Progenitor cell of endocrine pancreas (in vitro differentiated cells): Measurements from ENCODE around the gene LGI4. TPM values are rescaled to one million over a fixed set of nuclear protein-coding genes. Genes with fewer than 3 reads are reported as not detected.

Source experiments
- DNase-seq: peaks from one replicate; pipeline ENCODE4 v3.0.0; 2021; ENCODE audit warnings: low spot score; ENCODE audit not compliant: unreplicated experiment
- H3K27ac Mint-ChIP-seq: 2 replicates; pipeline ENCODE4 v1.8.0; 2021; ENCODE audit warnings: mild to moderate bottlenecking, moderate library complexity, mixed read lengths
- H3K27me3 Mint-ChIP-seq: 2 replicates; pipeline ENCODE4 v1.8.0; 2021; ENCODE audit warnings: mixed read lengths
- H3K36me3 Mint-ChIP-seq: 2 replicates; pipeline ENCODE4 v1.8.0; 2022; ENCODE audit warnings: mixed read lengths; ENCODE audit not compliant: insufficient read depth
- H3K4me1 Mint-ChIP-seq: 2 replicates; pipeline ENCODE4 v1.8.0; 2021; ENCODE audit warnings: low read depth, mixed read lengths
- H3K4me3 Mint-ChIP-seq: 2 replicates; pipeline ENCODE4 v1.8.0; 2021; ENCODE audit warnings: low read depth, mild to moderate bottlenecking, moderate library complexity, mixed read lengths
- H3K9me3 Mint-ChIP-seq: 2 replicates; pipeline ENCODE4 v1.8.0; 2021; ENCODE audit warnings: low read depth, mixed read lengths
- CTCF ChIP-seq: fragments of 200-600 bp; sonication (generic); IDR thresholded peaks from one replicate; pipeline ENCODE4 v1.5.0; 2021; ENCODE audit warnings: antibody characterized with exemption, mild to moderate bottlenecking; ENCODE audit not compliant: unreplicated experiment
- total RNA-seq: library from RNA; stranded (reverse); gene quantifications from 2 replicates; pipeline ENCODE4 v1.2.1, GENCODE V29; 2021

LGI4 gene
- total RNA-seq, 1 donor from 2014 or later = not detected

- H3K4me1 Mint-ChIP-seq = no peaks in the 10 kb centered on the region
- DNase-seq = no peak
- TF ChIP-seq CTCF = no peak
- no peak overlapping the region for H3K27ac Mint-ChIP-seq
- peaks cover 23% of the 10 kb centered on the region for H3K27me3 Mint-ChIP-seq
- no peak overlapping the region for H3K4me3 Mint-ChIP-seq
- no peaks in the 10 kb centered on the region for H3K9me3 Mint-ChIP-seq
- H3K36me3 Mint-ChIP-seq = no peaks in the 10 kb centered on the region
These were observed 55.0 kb downstream of the LGI4 start for GRCh38 chr19:35079826-35080225.

- no peak for TF ChIP-seq CTCF
- no peak for DNase-seq
- Mint-ChIP-seq H3K27me3 (peaks cover 23% of the 10 kb centered on the region), H3K27ac (no peak overlapping the region), H3K9me3 (no peaks in the 10 kb centered on the region), H3K4me3 (no peak overlapping the region), H3K36me3 (no peaks in the 10 kb centered on the region), H3K4me1 (no peaks in the 10 kb centered on the region)
These were observed 57.2 kb downstream of the LGI4 start for GRCh38 chr19:35077411-35078223.

- TF ChIP-seq CTCF = no peak
- peaks cover 2% of the 10 kb centered on the region for H3K4me1 Mint-ChIP-seq
- DNase-seq = no peak
- H3K36me3 Mint-ChIP-seq = no peaks in the 10 kb centered on the region
- H3K4me3 Mint-ChIP-seq = no peak overlapping the region
- peaks cover 23% of the 10 kb centered on the region for H3K27me3 Mint-ChIP-seq
- no peaks in the 10 kb centered on the region for H3K9me3 Mint-ChIP-seq
- no peak overlapping the region for H3K27ac Mint-ChIP-seq
These were observed 58.2 kb downstream of the LGI4 start for GRCh38 chr19:35076657-35077056.

- no peak overlapping the region for H3K27ac Mint-ChIP-seq
- no peak for TF ChIP-seq CTCF
- no peak for DNase-seq
- no peaks in the 10 kb centered on the region for H3K36me3 Mint-ChIP-seq
- H3K27me3 Mint-ChIP-seq = peaks cover 23% of the 10 kb centered on the region
- H3K9me3 Mint-ChIP-seq = no peaks in the 10 kb centered on the region
- peaks cover 2% of the 10 kb centered on the region for H3K4me1 Mint-ChIP-seq
- no peak overlapping the region for H3K4me3 Mint-ChIP-seq
These were observed 58.9 kb downstream of the LGI4 start for GRCh38 chr19:35076026-35076370.

- H3K27ac Mint-ChIP-seq = no peak overlapping the region
- peaks cover 2% of the 10 kb centered on the region for H3K4me1 Mint-ChIP-seq
- H3K4me3 Mint-ChIP-seq = no peak overlapping the region
- peaks cover 23% of the 10 kb centered on the region for H3K27me3 Mint-ChIP-seq
- no peaks in the 10 kb centered on the region for H3K9me3 Mint-ChIP-seq
- H3K36me3 Mint-ChIP-seq = no peaks in the 10 kb centered on the region
- no peak for DNase-seq
- no peak for TF ChIP-seq CTCF
These were observed 59.4 kb downstream of the LGI4 start for GRCh38 chr19:35075202-35076025.

Other genes with a start within 250 kb of the LGI4 start
- 5.9 and 7.7 TPM in 2 replicates for gene ZNF30, start 208.2 kb downstream of the LGI4 start, total RNA-seq
- gene ZNF792, start 170.8 kb downstream of the LGI4 start, total RNA-seq = 14.4 TPM in 2 replicates
- gene GRAMD1A, start 134.7 kb downstream of the LGI4 start, total RNA-seq = 111 and 118 TPM in 2 replicates
- 1.7 and 1.8 TPM in 2 replicates for gene SCN1B, start 104.6 kb downstream of the LGI4 start, total RNA-seq
- 70.5 and 71.5 TPM in 2 replicates for gene HPN, start 93.3 kb downstream of the LGI4 start, total RNA-seq
- gene FXYD3, start 19.2 kb downstream of the LGI4 start, total RNA-seq = 14.2 and 17.3 TPM in 2 replicates
- gene FXYD1, start 3.8 kb upstream of the LGI4 start, total RNA-seq = not detected in 2 replicates
- gene FXYD7, start 8.2 kb upstream of the LGI4 start, total RNA-seq = not detected in 2 replicates
- gene FXYD5, start 19.7 kb upstream of the LGI4 start, total RNA-seq = 0.62 and 1.2 TPM in 2 replicates
- gene FAM187B, start 93.7 kb upstream of the LGI4 start, total RNA-seq = not detected in 2 replicates
- 123 and 132 TPM in 2 replicates for gene LSR, start 113.9 kb upstream of the LGI4 start, total RNA-seq
- gene USF2, start 133.9 kb upstream of the LGI4 start, total RNA-seq = 126 and 132 TPM in 2 replicates
- gene HAMP, start 147.5 kb upstream of the LGI4 start, total RNA-seq = 0.64 and 1.1 TPM in 2 replicates
- gene MAG, start 157.1 kb upstream of the LGI4 start, total RNA-seq = 1.4 and 1.7 TPM in 2 replicates
- 3.8 and 5.1 TPM in 2 replicates for gene CD22, start 194.1 kb upstream of the LGI4 start, total RNA-seq
- gene FFAR1, start 212.8 kb upstream of the LGI4 start, total RNA-seq = 0.33 and 0.74 TPM in 2 replicates
- gene FFAR3, start 223.4 kb upstream of the LGI4 start, total RNA-seq = not detected in 2 replicates
- 0.16 TPM in 1 of 2 replicates, not detected in the other for gene GPR42, start 236.0 kb upstream of the LGI4 start, total RNA-seq